GM21619 (cell line): ENCODE results near the gene YPEL1.
A peak's percentile ranks its signal among the peaks of the same experiment; 100 is the strongest.

Source experiments
- ATAC-seq: cut with Tn5 transposase; IDR thresholded peaks from one replicate; pipeline ENCODE4 v1.9.1; 2021; ENCODE audit not compliant: unreplicated experiment

YPEL1 gene

GRCh38 chr22:21735200-21736083, at the start of gene YPEL1:
Gene YPEL1 (minus strand): TSS chr22:21735794. CDS start chr22:21710744, 25,050 bp downstream.
- peak; percentile 82 for ATAC-seq

- ATAC-seq = no peak
Measured at GRCh38 chr22:21780259-21780658, 44.7 kb upstream of the YPEL1 start.

- no peak for ATAC-seq
Measured at GRCh38 chr22:21779444-21779843, 43.9 kb upstream of the YPEL1 start.

- ATAC-seq = no peak
Measured at GRCh38 chr22:21778705-21779363, 43.2 kb upstream of the YPEL1 start.

GRCh38 chr22:21771631-21771976, 36.0 kb upstream of the YPEL1 start:
- ATAC-seq = no peak

GRCh38 chr22:21768435-21768834, 32.8 kb upstream of the YPEL1 start:
- no peak for ATAC-seq

- ATAC-seq = peak; percentile 64
Measured at GRCh38 chr22:21766691-21767462, 31.3 kb upstream of the YPEL1 start.

GRCh38 chr22:21765909-21766529, 30.4 kb upstream of the YPEL1 start:
- ATAC-seq = no peak

GRCh38 chr22:21764038-21764804, 28.6 kb upstream of the YPEL1 start:
- ATAC-seq = no peak

GRCh38 chr22:21762712-21763581, 27.4 kb upstream of the YPEL1 start:
- peak; percentile 41 for ATAC-seq

- no peak for ATAC-seq
Measured at GRCh38 chr22:21761994-21762680, 26.5 kb upstream of the YPEL1 start.

GRCh38 chr22:21761086-21761485, 25.5 kb upstream of the YPEL1 start:
- ATAC-seq = no peak

GRCh38 chr22:21760640-21761039, 25.0 kb upstream of the YPEL1 start:
- ATAC-seq = no peak

- no peak for ATAC-seq
Measured at GRCh38 chr22:21759646-21760376, 24.2 kb upstream of the YPEL1 start.

GRCh38 chr22:21759093-21759492, 23.5 kb upstream of the YPEL1 start:
- no peak for ATAC-seq

- ATAC-seq = no peak
Measured at GRCh38 chr22:21758091-21758864, 22.7 kb upstream of the YPEL1 start.

GRCh38 chr22:21755851-21756284, 20.3 kb upstream of the YPEL1 start:
- no peak for ATAC-seq
